GM12801 (cell line): ENCODE measurements around the gene ZNF335.

ENCODE experiments used
- TF ChIP-seq, protein P1 (sequence below): IDR thresholded peaks from one replicate; pipeline ENCODE4 v1.5.1; 2011; ENCODE audit warnings: control low read depth; ENCODE audit not compliant: insufficient read length; ENCODE audit errors: extremely low read depth

Gene ZNF335

DNA sequence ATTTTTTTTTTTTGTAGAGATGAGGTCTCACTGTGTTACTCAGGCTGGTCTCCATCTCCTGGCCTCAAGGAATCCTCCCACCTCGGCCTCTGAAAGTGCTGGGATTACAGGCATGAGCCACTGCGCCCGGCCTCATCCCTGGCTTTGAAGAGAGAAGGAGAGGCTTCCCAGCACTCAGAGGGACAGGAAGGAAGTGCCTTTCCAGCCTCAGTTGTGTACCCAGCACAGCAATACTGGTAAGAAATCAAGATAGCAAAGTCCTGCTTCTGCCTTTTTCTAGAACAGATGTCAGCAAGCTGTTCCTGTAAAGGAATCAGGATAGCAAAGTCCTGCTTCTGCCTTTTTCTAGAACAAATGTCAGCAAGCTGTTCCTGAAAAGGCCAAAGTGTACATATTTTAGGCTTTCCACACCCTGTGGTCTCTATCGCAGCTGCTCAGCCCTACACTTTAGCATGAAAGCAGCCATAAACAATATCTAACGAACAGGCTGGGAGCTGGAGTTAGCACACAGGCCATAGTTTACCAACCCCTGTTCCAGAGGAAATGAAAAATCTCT lies 53.7 kb downstream of the ZNF335 start:
- TF ChIP-seq, protein P1, sequence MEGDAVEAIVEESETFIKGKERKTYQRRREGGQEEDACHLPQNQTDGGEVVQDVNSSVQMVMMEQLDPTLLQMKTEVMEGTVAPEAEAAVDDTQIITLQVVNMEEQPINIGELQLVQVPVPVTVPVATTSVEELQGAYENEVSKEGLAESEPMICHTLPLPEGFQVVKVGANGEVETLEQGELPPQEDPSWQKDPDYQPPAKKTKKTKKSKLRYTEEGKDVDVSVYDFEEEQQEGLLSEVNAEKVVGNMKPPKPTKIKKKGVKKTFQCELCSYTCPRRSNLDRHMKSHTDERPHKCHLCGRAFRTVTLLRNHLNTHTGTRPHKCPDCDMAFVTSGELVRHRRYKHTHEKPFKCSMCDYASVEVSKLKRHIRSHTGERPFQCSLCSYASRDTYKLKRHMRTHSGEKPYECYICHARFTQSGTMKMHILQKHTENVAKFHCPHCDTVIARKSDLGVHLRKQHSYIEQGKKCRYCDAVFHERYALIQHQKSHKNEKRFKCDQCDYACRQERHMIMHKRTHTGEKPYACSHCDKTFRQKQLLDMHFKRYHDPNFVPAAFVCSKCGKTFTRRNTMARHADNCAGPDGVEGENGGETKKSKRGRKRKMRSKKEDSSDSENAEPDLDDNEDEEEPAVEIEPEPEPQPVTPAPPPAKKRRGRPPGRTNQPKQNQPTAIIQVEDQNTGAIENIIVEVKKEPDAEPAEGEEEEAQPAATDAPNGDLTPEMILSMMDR: no peak

DNA sequence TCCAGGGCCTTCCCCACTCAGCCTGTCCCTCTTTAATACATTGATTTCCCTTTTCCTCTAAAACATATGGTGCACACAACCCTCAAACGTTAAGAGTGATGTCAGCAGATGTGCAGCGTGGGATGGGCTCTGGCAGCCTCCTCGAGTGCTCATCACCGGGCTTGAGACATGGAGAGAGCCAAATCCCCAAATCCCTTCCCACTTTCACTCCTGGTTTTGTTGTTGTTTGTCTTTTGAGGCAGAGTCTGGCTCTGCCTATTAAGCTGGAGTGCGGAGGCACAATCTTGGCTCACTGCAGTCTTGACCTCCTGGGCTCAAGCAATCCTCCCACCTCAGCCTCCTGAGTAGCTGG lies 54.2 kb downstream of the ZNF335 start:
- TF ChIP-seq, protein P1: no peak

DNA sequence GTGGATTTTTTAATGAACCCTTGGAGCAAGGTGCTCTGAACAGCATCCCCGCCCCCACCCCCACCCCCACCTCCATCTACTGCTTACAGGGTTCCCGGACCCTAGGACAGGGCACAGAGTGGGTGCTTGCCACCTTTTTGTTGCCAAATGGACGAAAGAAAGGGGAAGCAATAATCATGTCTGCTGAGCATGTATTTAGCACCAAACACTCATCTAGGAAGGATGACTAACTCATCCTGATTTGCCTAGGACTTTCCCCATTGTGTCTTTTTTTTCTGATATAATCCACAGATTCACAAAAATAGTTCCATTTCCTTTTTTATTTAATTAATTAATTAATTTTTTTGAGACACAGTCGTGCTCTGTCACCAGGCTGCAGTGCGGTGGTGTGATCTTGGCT lies 58.9 kb downstream of the ZNF335 start:
- TF ChIP-seq, protein P1: no peak

DNA sequence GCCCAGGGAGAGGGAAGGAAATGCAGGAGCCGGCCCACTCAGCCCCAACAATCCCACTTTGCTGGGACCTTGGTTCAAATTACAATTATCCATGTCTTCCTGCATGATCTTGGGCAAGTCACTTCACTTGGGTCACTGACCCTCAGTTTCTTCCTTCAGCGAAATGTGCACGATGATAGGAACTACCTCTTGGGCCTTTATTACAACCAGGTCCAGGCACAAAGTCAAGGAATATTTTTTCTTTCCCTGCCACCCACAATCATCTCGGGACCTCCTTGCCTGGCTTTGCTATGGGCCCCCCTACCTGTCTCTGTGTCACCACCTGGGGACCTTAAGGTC lies 59.7 kb downstream of the ZNF335 start:
- TF ChIP-seq, protein P1: no peak

DNA sequence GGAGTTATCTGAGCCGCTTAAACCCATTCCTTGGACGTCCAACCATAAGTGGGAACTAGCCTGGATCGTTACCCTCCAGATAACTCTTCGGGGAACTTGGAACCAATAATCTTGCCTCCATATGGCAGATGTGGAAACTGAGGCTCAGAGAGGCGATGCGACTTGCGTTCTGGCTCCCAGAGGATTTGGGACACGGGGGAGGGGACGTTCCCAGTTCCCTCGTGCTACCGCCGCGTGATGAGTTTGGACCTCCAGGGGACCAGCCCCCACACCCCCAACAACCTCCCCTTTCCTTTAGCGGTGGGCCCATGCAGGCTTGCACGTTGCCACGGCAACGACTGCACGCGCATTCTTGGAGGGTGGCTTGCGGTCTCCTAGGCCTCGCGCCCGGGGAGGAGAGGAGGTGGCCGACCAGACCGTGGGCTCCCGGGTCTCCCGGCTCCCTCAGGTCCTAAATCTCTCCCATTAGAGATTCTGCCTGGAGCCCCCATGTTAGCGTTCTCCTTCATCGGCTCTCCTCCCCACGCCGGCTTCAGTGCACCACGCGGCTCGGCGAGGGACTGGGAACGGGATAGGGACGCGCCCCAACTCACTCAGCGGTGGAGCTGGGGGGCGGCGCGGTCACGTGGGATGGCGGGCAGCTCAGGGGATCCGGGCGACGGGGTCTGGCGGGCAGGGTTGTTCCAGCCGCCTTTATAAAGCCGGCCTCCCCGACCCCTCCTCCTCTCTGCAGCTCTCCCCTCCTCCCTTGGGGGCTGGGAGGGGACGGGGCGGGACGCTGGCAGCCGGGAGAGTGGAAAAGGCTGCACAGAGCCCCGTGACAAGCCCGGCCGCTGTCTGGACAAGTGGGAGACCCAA lies 60.3 kb downstream of the ZNF335 start, which contains the start of gene PLTP:
PLTP (minus strand) TSS at position 670 of the 858 bp plus-strand sequence. CDS start 703 bp downstream, outside the sequence.
- TF ChIP-seq, protein P1: no peak

DNA sequence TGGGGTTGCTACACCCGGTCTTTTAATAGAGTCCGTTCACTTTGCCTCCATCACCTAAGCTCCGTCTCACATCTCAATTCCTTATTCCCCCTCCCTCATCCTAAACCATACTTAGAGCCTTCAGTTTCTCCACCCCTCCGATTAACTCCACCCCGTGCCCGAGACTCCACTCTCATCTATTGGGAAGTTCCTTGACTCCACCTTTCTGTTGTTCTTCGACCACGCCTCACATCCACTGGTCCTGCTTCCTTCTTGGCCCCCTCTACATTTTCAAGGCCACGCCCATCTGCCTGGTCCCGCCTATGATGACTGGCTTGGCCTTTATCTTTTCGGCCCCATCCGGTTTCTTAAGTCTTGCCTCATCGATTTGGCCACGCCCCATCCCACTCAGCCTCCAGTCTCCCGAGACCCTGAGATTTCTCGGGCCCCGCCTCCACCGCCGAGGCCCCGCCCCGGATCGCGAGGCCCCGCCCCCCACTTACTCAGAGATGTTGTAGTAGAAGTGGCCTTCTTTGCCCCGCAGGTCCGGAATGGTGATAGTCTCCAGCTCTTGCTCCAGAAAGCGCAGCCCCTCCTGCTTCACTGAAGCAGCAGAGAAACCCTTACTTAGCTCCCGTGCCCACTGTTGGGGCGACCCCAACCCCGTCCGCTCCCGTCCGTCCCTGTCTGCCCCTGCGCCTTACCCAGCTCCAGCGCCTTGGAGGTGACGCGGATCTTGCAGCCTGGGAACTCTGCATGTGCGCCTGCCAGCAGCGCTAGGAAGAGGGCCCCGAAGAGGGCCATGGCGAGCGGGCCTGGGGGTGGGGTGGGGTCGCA lies 61.1 kb downstream of the ZNF335 start:
- TF ChIP-seq, protein P1: no peak
